ENCODE results near the gene RUFY3.
"Not testable (repeated sequence)": the region's sequence is repeated elsewhere in the genome, so short reads cannot be mapped to it uniquely, and the experiment has no call there.

RUFY3 gene

DNA sequence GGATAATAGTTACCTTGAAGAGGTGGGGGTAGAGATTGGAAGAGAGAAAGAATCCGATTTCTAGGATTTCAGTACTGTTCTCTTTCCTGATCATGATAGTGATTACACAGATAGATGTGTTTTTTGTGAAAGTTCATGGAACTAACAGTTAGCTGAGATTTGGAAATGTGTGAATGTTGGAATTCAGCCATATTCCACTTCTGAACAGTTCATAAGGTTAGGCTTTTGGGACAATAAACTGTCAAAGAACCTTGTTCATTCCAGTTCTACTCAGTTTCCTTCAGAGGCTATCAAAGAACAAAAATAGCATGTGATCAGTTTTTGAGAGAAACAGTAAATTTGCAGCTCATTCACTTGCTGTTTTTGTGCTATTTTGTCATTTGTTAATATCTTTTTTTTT, 43.6 kb downstream of the RUFY3 start:
- H3K27me3 Mint-ChIP-seq, result no peaks in the 10 kb centered on the region
- H3K36me3 Mint-ChIP-seq (ENCODE audit: low read depth), result peaks cover 22% of the 10 kb centered on the region
- DNase-seq, result no peak
- H3K4me3 Mint-ChIP-seq, result no peak overlapping the region
- H3K27ac Mint-ChIP-seq, result no peak overlapping the region
- ATAC-seq, result no peak
- H3K9me3 Mint-ChIP-seq, result no peaks in the 10 kb centered on the region
- no peaks in the 10 kb centered on the region for H3K4me1 Mint-ChIP-seq

- ATAC-seq (no peak), DNase-seq (no peak)
- Mint-ChIP-seq H3K4me3 (no peak overlapping the region), H3K27me3 (no peaks in the 10 kb centered on the region), H3K36me3 (ENCODE audit: low read depth) (peaks cover 22% of the 10 kb centered on the region), H3K4me1 (no peaks in the 10 kb centered on the region), H3K9me3 (no peaks in the 10 kb centered on the region), H3K27ac (no peak overlapping the region)
Measured at GRCh38 chr4:70768301-70768948, 46.7 kb downstream of the RUFY3 start.

- not testable (repeated sequence) for H3K27ac Mint-ChIP-seq, H3K9me3 Mint-ChIP-seq, ATAC-seq, H3K4me1 Mint-ChIP-seq, H3K4me3 Mint-ChIP-seq, DNase-seq, H3K27me3 Mint-ChIP-seq
- H3K36me3 Mint-ChIP-seq (ENCODE audit: low read depth), result peaks cover 15% of the 10 kb centered on the region
Measured at GRCh38 chr4:70769396-70769795, 47.6 kb downstream of the RUFY3 start.

DNA sequence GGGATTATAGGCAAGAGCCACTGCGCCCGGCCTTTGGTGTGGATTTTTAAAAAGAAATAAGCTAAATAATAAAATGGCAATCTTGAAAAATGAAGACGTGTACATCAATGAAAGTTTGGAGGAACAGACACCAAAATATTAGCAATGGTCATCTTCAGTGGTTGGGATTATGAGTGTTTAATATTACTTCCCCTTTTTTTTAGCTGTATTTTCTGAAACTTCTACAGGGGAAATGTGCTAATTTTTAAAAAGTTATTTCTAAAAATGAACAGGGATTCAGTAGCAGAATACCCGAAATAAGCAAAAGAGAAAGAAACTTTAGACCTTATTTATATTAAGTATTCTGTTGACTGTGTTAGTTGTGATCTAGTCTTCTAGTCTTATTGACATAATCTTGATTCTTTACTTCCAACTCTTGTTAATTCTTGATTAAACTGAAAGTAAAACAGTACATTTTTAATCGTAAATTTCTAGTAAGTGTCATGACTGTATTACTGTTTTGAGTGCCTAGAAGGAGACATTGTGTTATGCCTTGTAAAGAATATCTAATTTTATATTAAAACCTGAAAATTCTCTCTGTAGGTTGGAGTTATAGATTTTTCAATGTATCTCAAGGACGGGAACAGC, 51.3 kb downstream of the RUFY3 start:
- H3K27me3 Mint-ChIP-seq, result no peaks in the 10 kb centered on the region
- DNase-seq, result no peak
- peaks cover 5% of the 10 kb centered on the region for H3K36me3 Mint-ChIP-seq (ENCODE audit: low read depth)
- no peak for ATAC-seq
- no peaks in the 10 kb centered on the region for H3K9me3 Mint-ChIP-seq
- H3K4me1 Mint-ChIP-seq, result no peaks in the 10 kb centered on the region
- H3K27ac Mint-ChIP-seq, result no peak overlapping the region
- H3K4me3 Mint-ChIP-seq, result no peak overlapping the region

DNA sequence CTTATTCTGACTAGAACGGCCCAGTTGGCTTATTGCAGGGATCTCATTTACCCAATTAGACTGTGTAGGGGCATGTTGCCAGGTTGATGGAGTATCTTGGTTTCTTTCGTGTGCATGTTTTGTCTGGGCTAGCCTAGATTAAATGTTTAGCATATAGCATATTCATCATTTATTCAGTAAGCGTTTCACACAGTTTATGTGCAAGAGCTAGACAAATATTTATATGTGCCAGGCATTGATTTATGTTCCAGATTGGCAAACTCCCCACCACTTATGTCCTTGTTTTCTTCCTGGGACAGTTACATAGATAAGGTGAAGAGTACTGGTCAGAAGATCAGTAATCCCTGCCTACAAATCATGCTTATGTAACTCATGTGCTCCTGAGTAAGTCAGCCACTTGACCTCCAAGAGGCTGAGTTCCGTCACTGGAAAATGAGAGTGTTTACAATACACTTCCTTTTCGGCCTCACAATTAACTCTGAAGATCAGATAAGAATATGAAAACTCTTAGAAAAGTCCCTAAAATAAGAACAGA, 57.2 kb downstream of the RUFY3 start:
- H3K36me3 Mint-ChIP-seq (ENCODE audit: low read depth), result peaks cover 5% of the 10 kb centered on the region
- no peak for ATAC-seq
- H3K27me3 Mint-ChIP-seq, result no peaks in the 10 kb centered on the region
- DNase-seq, result no peak
- no peak overlapping the region for H3K27ac Mint-ChIP-seq
- H3K4me3 Mint-ChIP-seq, result no peak overlapping the region
- no peaks in the 10 kb centered on the region for H3K9me3 Mint-ChIP-seq
- H3K4me1 Mint-ChIP-seq, result no peaks in the 10 kb centered on the region

DNA sequence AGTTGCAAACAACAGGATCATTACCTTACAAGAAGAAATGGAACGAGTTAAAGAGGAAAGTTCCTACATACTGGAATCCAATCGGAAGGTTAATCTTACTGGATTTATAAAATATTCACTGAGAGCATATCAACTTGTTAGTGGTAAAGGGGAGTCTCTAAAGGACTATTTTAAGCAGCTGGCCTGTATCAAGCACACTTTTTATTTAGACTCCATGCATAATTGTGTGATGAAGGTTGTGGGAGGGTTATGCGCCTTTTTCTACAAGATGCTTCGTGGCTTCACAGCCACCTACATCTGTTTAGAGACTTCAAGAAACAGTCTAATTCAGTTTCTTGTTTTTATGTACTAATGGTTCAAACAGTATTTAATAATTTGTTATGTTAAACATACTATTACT, 61.3 kb downstream of the RUFY3 start:
- Mint-ChIP-seq H3K4me3 (no peak overlapping the region), H3K27ac (no peak overlapping the region), H3K4me1 (no peaks in the 10 kb centered on the region)

DNA sequence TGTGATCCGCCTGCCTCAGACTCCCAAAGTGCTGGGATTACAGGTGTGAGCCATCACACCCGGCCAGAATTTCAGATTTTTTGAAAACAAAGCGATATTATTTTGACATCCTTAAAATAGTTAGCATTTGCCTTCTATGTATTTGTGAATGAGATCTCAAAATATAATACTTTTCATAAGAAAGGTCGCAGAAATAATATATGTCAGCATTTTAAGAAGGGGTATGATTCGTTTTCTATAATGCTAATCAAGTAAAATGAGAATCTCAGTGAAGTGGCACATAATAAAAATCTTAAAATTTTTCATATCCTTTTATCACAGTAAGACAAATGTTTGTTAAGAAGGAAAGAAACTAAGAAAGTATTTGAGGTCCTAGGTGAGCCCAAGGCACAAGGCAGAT, 65.7 kb downstream of the RUFY3 start:
- H3K36me3 Mint-ChIP-seq (ENCODE audit: low read depth), result peaks cover 2% of the 10 kb centered on the region
- no peak for DNase-seq
- H3K27me3 Mint-ChIP-seq, result no peaks in the 10 kb centered on the region
- H3K9me3 Mint-ChIP-seq, result no peaks in the 10 kb centered on the region
- no peak for ATAC-seq
- H3K27ac Mint-ChIP-seq, result no peak overlapping the region
- H3K4me3 Mint-ChIP-seq, result no peak overlapping the region
- no peaks in the 10 kb centered on the region for H3K4me1 Mint-ChIP-seq

More for the DNA sequence above, 61.3 kb downstream of the RUFY3 start:
- DNase-seq (no peak), ATAC-seq (no peak)
- H3K27me3 Mint-ChIP-seq, result no peaks in the 10 kb centered on the region
- H3K9me3 Mint-ChIP-seq, result no peaks in the 10 kb centered on the region
- H3K36me3 Mint-ChIP-seq (ENCODE audit: low read depth), result peaks cover 6% of the 10 kb centered on the region

DNA sequence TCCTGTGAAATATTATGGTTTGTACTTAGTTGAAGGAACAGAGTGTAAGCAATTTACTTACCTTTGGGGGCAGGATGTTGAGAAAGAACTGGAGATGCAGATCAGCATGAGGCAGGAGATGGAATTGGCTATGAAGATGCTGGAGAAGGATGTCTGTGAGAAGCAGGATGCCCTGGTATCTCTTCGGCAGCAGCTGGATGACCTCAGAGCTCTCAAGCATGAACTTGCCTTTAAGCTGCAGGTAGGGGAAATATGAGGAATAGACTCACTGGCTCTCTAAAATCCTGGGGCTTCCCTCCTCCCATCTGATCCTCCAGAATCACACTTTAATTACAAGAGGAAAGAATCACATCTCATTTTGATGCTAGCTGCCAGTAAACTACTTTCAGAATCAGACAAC, 67.0 kb downstream of the RUFY3 start:
- ATAC-seq (no peak), DNase-seq (no peak)
- no peaks in the 10 kb centered on the region for H3K27me3 Mint-ChIP-seq
- no peak overlapping the region for H3K4me3 Mint-ChIP-seq
- H3K27ac Mint-ChIP-seq, result no peak overlapping the region
- H3K9me3 Mint-ChIP-seq, result no peaks in the 10 kb centered on the region
- H3K4me1 Mint-ChIP-seq, result no peaks in the 10 kb centered on the region
- peaks cover 4% of the 10 kb centered on the region for H3K36me3 Mint-ChIP-seq (ENCODE audit: low read depth)

DNA sequence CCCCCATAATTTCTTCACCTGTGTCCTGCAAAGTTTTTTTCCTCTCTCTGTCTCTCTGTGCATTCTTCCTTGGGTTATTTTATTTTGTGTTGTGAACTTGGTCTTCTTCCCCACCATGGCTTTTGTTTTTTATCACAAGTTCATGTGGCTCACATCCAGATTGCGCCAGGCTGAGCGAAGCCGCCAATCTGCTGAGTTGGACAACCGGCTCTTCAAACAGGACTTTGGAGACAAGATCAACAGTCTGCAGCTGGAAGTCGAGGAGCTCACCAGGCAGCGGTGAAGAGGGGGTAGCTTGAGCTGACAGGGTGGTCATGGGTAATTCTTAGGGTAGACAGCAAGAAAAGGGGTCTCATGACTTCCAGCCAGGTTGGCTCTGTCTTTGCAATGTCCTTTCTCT, 71.9 kb downstream of the RUFY3 start:
- H3K27me3 Mint-ChIP-seq, result no peaks in the 10 kb centered on the region
- no peak overlapping the region for H3K27ac Mint-ChIP-seq
- peaks cover 13% of the 10 kb centered on the region for H3K36me3 Mint-ChIP-seq (ENCODE audit: low read depth)
- H3K4me1 Mint-ChIP-seq, result no peaks in the 10 kb centered on the region
- ATAC-seq (no peak), DNase-seq (no peak)
- H3K9me3 Mint-ChIP-seq, result no peaks in the 10 kb centered on the region
- no peak overlapping the region for H3K4me3 Mint-ChIP-seq

- DNase-seq, result no peak
- H3K27ac Mint-ChIP-seq, result no peak overlapping the region
Measured at GRCh38 chr4:70801265-70801809, 79.6 kb downstream of the RUFY3 start.

DNA sequence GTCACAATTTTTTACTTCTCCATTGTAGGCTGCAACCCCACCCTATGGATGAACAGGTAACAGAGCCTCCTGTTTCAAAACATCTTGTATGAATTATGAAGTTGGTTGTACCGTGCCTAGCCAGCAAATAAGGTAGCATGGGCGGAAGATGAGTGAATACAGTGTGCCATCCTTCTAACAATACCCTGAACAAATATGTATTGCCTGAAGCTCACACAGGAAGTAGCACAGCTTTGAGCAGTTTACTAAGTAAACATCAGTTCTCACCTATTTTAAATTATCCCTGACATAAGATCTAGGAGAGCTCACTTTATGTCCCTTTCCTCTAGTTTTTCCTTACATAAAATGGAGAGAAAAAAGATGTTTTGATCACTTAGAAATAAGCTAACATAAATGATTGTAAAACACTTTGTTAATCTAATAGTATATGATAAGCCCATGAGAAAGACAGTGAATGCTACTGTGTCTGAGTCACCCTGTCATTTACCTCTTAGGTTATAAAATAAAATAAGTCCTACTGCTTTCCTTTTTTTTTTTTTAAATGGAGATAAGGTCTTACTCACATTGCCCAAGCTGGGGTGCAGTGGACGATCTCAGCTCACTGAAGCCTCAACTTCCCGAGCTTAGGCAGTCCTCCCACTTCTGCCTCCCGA, 81.3 kb downstream of the RUFY3 start:
- H3K9me3 Mint-ChIP-seq, result no peaks in the 10 kb centered on the region
- peaks cover under 1% of the 10 kb centered on the region for H3K36me3 Mint-ChIP-seq (ENCODE audit: low read depth)
- H3K27me3 Mint-ChIP-seq, result no peaks in the 10 kb centered on the region
- H3K27ac Mint-ChIP-seq, result no peak overlapping the region
- H3K4me1 Mint-ChIP-seq, result peaks cover 18% of the 10 kb centered on the region
- ATAC-seq (no peak), DNase-seq (no peak)
- H3K4me3 Mint-ChIP-seq, result no peak overlapping the region

More at GRCh38 chr4:70801265-70801809, 79.6 kb downstream of the RUFY3 start:
- Mint-ChIP-seq H3K4me1 (peaks cover 18% of the 10 kb centered on the region), H3K9me3 (no peaks in the 10 kb centered on the region), H3K36me3 (ENCODE audit: low read depth) (peaks cover 5% of the 10 kb centered on the region), H3K4me3 (no peak overlapping the region), H3K27me3 (no peaks in the 10 kb centered on the region)
- ATAC-seq, result peak; percentile 98

DNA sequence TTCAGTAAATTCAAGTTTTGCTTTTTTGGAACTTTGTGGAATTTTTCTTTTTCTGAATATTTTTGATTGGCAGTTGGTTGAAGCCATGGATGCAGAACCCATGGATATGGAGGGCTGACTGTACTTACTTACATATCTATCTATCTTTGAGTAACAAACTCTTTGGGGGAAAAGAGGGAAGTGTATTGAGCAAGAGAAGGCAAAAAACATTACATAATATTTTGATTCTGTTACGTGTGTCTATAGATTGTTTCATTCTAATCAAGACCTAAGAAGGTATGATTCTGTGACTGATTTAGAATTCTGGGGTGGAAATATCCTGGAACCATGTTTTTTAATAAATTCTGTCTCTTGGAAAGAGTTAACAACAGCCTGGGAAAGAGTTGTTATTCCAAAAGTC, 86.4 kb downstream of the RUFY3 start:
- ATAC-seq (no peak), DNase-seq (no peak)
- H3K36me3 Mint-ChIP-seq (ENCODE audit: low read depth), result peaks cover 2% of the 10 kb centered on the region
- H3K4me1 Mint-ChIP-seq, result no peaks in the 10 kb centered on the region
- no peaks in the 10 kb centered on the region for H3K27me3 Mint-ChIP-seq
- no peak overlapping the region for H3K27ac Mint-ChIP-seq
- H3K9me3 Mint-ChIP-seq, result no peaks in the 10 kb centered on the region
- no peak overlapping the region for H3K4me3 Mint-ChIP-seq

DNA sequence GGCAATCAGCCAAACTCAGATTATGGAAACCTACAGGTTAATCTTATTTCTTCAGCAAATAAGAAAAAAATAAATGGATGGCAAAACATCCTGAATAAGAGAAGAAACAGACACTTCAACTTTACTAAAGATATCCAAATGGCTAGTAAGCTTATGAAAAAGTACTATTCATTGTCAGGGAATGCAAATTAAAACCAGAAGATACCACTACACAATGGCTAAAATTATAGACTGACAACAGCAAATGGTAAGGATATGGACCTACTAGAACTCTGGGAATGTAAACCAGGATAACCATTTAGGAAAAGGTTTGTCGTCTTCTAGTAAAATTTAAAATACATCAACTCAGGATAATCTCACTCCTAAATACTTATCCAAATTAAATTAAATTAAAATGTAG, 93.6 kb downstream of the RUFY3 start:
- Mint-ChIP-seq H3K4me3 (no peak overlapping the region), H3K9me3 (no peaks in the 10 kb centered on the region), H3K27me3 (no peaks in the 10 kb centered on the region), H3K4me1 (peaks cover 11% of the 10 kb centered on the region), H3K27ac (no peak overlapping the region), H3K36me3 (ENCODE audit: low read depth) (peaks cover 23% of the 10 kb centered on the region)
- no peak for DNase-seq
- no peak for ATAC-seq

DNA sequence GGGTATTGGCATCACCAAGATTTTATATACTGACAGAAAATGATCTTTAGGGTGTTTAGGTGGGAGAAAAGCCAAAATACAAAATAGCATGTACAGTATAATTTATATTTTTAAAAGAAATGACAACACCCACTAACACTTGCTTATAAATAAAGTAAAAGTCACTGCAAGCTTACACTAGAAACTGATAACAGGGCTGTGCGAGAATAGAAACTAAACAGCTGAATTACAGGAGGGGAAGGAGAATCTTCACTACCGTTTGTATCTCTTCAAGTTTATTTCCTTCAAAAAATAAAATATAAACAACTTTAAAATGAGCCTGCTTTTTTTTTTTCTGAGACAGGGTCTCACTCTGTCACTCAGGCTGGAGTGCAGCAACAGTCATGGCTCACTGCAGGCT, 95.1 kb downstream of the RUFY3 start:
- Mint-ChIP-seq H3K27ac (no peak overlapping the region), H3K4me3 (no peak overlapping the region), H3K27me3 (no peaks in the 10 kb centered on the region), H3K4me1 (peaks cover 11% of the 10 kb centered on the region), H3K9me3 (no peaks in the 10 kb centered on the region), H3K36me3 (ENCODE audit: low read depth) (peaks cover 31% of the 10 kb centered on the region)
- ATAC-seq, result no peak
- no peak for DNase-seq
